ENCODE results near the gene RNF141. TPM values are rescaled to one million over a fixed set of nuclear protein-coding genes. Genes with fewer than 3 reads are reported as not detected.
A peak's percentile ranks its signal among the peaks of the same experiment; 100 is the strongest.

The RNF141 gene
- polyA plus RNA-seq, 3 donors = 32.8 to 44.6 (median 37.7) TPM

GRCh38 chr11:10565493-10565892 lies 24.5 kb upstream of the RNF141 start:
- no peak for DNase-seq

GRCh38 chr11:10564696-10565318 lies 23.8 kb upstream of the RNF141 start:
- no peak for DNase-seq

- no peak for DNase-seq
These were observed 23.0 kb upstream of the RNF141 start for GRCh38 chr11:10564030-10564429.

GRCh38 chr11:10561947-10562346 lies 21.0 kb upstream of the RNF141 start:
- DNase-seq = no peak

- DNase-seq = no peak
These were observed 20.2 kb upstream of the RNF141 start for GRCh38 chr11:10561043-10561818.

GRCh38 chr11:10558288-10558687 lies 17.3 kb upstream of the RNF141 start:
- DNase-seq = no peak

- no peak for DNase-seq
These were observed 15.6 kb upstream of the RNF141 start for GRCh38 chr11:10556590-10556989.

GRCh38 chr11:10551845-10552352 lies 10.9 kb upstream of the RNF141 start:
- DNase-seq = no peak

- no peak for DNase-seq
These were observed 10.3 kb upstream of the RNF141 start for GRCh38 chr11:10551290-10551592.

GRCh38 chr11:10550503-10551289 lies 9.7 kb upstream of the RNF141 start:
- DNase-seq = no peak

GRCh38 chr11:10544491-10545465 lies 3.8 kb upstream of the RNF141 start:
- DNase-seq = no peak

- no peak for DNase-seq
These were observed 2.8 kb upstream of the RNF141 start for GRCh38 chr11:10543782-10544181.

- no peak for DNase-seq
These were observed 1.8 kb upstream of the RNF141 start for GRCh38 chr11:10542776-10543175.

GRCh38 chr11:10541561-10541930 lies 559 bp upstream of the RNF141 start:
- DNase-seq = no peak

- peak; percentile 43 for DNase-seq
These were observed 457 bp downstream of the RNF141 start for GRCh38 chr11:10540546-10540914.

GRCh38 chr11:10539339-10539738 lies 1.6 kb downstream of the RNF141 start:
- DNase-seq = no peak

GRCh38 chr11:10538924-10539323 lies 2.1 kb downstream of the RNF141 start:
- no peak for DNase-seq

- no peak for DNase-seq
These were observed 3.4 kb downstream of the RNF141 start for GRCh38 chr11:10537600-10537999.

GRCh38 chr11:10534316-10534715 lies 6.7 kb downstream of the RNF141 start:
- no peak for DNase-seq

GRCh38 chr11:10533323-10533722 lies 7.7 kb downstream of the RNF141 start:
- no peak for DNase-seq

GRCh38 chr11:10532526-10532925 lies 8.5 kb downstream of the RNF141 start:
- DNase-seq = no peak

- DNase-seq = no peak
These were observed 11.7 kb downstream of the RNF141 start for GRCh38 chr11:10529279-10529678.
